HUES6 (cell line): ENCODE results near the gene SKAP1.
A peak's percentile ranks its signal among the peaks of the same experiment; 100 is the strongest.

Source experiments
- H3K27ac ChIP-seq: 2 replicates; pipeline ENCODE4 v1.7.0; 2013; ENCODE audit warnings: low read depth, mild to moderate bottlenecking, low read length, inconsistent platforms
- H3K27me3 ChIP-seq: 2 replicates; pipeline ENCODE4 v1.6.1; 2013; ENCODE audit warnings: low read length; ENCODE audit not compliant: control insufficient read depth, insufficient read depth
- H3K36me3 ChIP-seq: 2 replicates; pipeline ENCODE4 v1.6.1; 2013; ENCODE audit warnings: low read length; ENCODE audit not compliant: control insufficient read depth, insufficient read depth
- H3K4me1 ChIP-seq: 2 replicates; pipeline ENCODE4 v1.6.1; 2013; ENCODE audit warnings: low read length; ENCODE audit not compliant: control insufficient read depth, insufficient read depth
- H3K4me3 ChIP-seq: 2 replicates; pipeline ENCODE4 v1.5.1; 2013; ENCODE audit warnings: low read depth, low read length
- H3K9ac ChIP-seq: one replicate; pipeline ENCODE4 v1.6.1; 2013; ENCODE audit warnings: mild to moderate bottlenecking, low read length
- H3K9me3 ChIP-seq: 2 replicates; pipeline ENCODE4 v1.6.1; 2013; ENCODE audit warnings: low read depth, low read length; ENCODE audit not compliant: control insufficient read depth, insufficient read depth

The SKAP1 gene

GRCh38 chr17:48101012-48101720 is 328.8 kb downstream of the SKAP1 start, which contains the start of gene CBX1:
Gene CBX1, minus strand, starts transcription at chr17:48101478. Its CDS starts 24,474 bp downstream, at chr17:48077004.
- Histone ChIP-seq H3K9ac (peak within 1 kb of the TSS; percentile 87), H3K9me3 (0 out of 2 replicates have a peak, but pooled peaks cover 3% of the 10 kb centered on the region), H3K36me3 (peaks cover 2% of the 10 kb centered on the region; the same call in 1 of the 2 replicates), H3K27me3 (no peaks in the 10 kb centered on the region), H3K4me3 (peak within 1 kb of the TSS; percentile 69), H3K4me1 (0 out of 2 replicates have a peak, but pooled peaks cover 3% of the 10 kb centered on the region), H3K27ac (peak within 1 kb of the TSS; percentile 81)

GRCh38 chr17:48100591-48101011 is 329.4 kb downstream of the SKAP1 start:
- Histone ChIP-seq H3K4me3 (peak overlapping the region; percentile 69), H3K9ac (peak overlapping the region; percentile 87), H3K27me3 (no peaks in the 10 kb centered on the region), H3K4me1 (0 out of 2 replicates have a peak, but pooled peaks cover 3% of the 10 kb centered on the region), H3K27ac (peak overlapping the region; percentile 81), H3K36me3 (peaks cover 4% of the 10 kb centered on the region; the same call in 1 of the 2 replicates), H3K9me3 (0 out of 2 replicates have a peak, but pooled peaks cover 3% of the 10 kb centered on the region)

GRCh38 chr17:48100160-48100559 is 329.9 kb downstream of the SKAP1 start:
- H3K9me3 ChIP-seq = 0 out of 2 replicates have a peak, but pooled peaks cover 3% of the 10 kb centered on the region
- peaks cover 4% of the 10 kb centered on the region; the same call in 1 of the 2 replicates for H3K36me3 ChIP-seq
- H3K9ac ChIP-seq = peak overlapping the region; percentile 87
- 0 out of 2 replicates have a peak, but pooled peaks cover 3% of the 10 kb centered on the region for H3K4me1 ChIP-seq
- H3K27ac ChIP-seq = no peak overlapping the region
- no peaks in the 10 kb centered on the region for H3K27me3 ChIP-seq
- H3K4me3 ChIP-seq = peak overlapping the region; percentile 69

- Histone ChIP-seq H3K36me3 (peaks cover 4% of the 10 kb centered on the region), H3K9ac (no peak overlapping the region), H3K27me3 (no peaks in the 10 kb centered on the region), H3K4me1 (peaks cover 12% of the 10 kb centered on the region; the same call in 1 of the 2 replicates), H3K9me3 (no peaks in the 10 kb centered on the region), H3K4me3 (no peak overlapping the region), H3K27ac (no peak overlapping the region)
These were observed 334.4 kb downstream of the SKAP1 start for GRCh38 chr17:48095611-48096010.

- Histone ChIP-seq H3K36me3 (peaks cover 4% of the 10 kb centered on the region), H3K9me3 (no peaks in the 10 kb centered on the region), H3K27me3 (no peaks in the 10 kb centered on the region), H3K4me1 (peaks cover 9% of the 10 kb centered on the region; the same call in 1 of the 2 replicates), H3K4me3 (no peak overlapping the region), H3K9ac (no peak overlapping the region), H3K27ac (no peak overlapping the region)
These were observed 336.5 kb downstream of the SKAP1 start for GRCh38 chr17:48093341-48094045.

GRCh38 chr17:48084932-48085331 is 345.1 kb downstream of the SKAP1 start:
- H3K27me3 ChIP-seq = no peaks in the 10 kb centered on the region
- no peak overlapping the region for H3K9ac ChIP-seq
- 0 out of 2 replicates have a peak overlapping the region, but pooled peaks have one; percentile 18 for H3K27ac ChIP-seq
- peaks cover 8% of the 10 kb centered on the region for H3K4me1 ChIP-seq
- no peaks in the 10 kb centered on the region for H3K36me3 ChIP-seq
- no peaks in the 10 kb centered on the region for H3K9me3 ChIP-seq
- H3K4me3 ChIP-seq = no peak overlapping the region
